Measurements from ENCODE around the gene DPYD.

The DPYD gene

DNA sequence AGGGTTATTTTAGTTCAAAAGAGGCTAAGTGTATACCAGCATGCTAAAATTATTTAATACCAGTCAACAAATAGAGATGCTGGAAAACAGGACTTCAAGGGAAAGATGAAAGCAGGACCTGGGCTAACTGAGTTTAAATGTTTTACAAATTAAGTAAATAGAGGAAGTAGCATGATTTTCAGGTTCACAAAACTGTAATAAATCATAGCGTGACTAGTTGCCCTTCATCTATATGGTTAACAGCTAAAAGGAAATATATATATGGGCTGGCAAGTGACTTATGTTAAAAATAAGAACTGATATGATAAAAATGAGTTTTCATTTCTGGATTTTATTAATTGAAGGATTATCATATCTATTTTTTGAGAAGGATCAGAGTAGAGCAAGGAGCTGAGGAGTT, 25.6 kb downstream of the DPYD start:
- no peak for DNase-seq
- H3K9me3 Mint-ChIP-seq, result peaks cover 8% of the 10 kb centered on the region
- no peak overlapping the region for H3K4me3 Mint-ChIP-seq
- H3K27me3 Mint-ChIP-seq (ENCODE audit: low read depth, poor library complexity), result no peaks in the 10 kb centered on the region
- TF ChIP-seq, protein P1, sequence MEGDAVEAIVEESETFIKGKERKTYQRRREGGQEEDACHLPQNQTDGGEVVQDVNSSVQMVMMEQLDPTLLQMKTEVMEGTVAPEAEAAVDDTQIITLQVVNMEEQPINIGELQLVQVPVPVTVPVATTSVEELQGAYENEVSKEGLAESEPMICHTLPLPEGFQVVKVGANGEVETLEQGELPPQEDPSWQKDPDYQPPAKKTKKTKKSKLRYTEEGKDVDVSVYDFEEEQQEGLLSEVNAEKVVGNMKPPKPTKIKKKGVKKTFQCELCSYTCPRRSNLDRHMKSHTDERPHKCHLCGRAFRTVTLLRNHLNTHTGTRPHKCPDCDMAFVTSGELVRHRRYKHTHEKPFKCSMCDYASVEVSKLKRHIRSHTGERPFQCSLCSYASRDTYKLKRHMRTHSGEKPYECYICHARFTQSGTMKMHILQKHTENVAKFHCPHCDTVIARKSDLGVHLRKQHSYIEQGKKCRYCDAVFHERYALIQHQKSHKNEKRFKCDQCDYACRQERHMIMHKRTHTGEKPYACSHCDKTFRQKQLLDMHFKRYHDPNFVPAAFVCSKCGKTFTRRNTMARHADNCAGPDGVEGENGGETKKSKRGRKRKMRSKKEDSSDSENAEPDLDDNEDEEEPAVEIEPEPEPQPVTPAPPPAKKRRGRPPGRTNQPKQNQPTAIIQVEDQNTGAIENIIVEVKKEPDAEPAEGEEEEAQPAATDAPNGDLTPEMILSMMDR (IDR thresholded peaks at IDR 0.05), result no peak
- no peaks in the 10 kb centered on the region for H3K36me3 Mint-ChIP-seq (ENCODE audit: low read depth)
- H3K27ac Mint-ChIP-seq, result no peak overlapping the region
- H3K4me1 Mint-ChIP-seq, result no peaks in the 10 kb centered on the region

DNA sequence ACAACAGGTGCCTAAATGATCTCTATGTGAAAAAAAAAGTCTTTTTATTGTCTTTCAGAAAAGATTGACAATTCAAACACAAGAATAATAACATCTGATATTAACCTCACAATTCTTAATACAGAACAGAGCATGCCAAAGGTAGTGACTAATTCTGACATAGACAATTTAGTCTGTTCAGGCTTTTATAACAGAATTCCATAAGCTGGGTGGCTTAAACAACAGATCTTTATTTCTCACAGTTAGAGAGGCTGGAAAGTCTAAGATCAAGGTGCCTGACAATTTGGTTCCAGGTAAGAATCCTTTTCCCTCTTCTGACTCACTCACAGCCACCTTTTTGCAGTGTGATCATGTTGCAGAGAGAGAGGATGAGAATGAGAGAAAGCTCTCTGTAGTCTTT, 27.0 kb downstream of the DPYD start:
- H3K36me3 Mint-ChIP-seq (ENCODE audit: low read depth), result no peaks in the 10 kb centered on the region

DNA sequence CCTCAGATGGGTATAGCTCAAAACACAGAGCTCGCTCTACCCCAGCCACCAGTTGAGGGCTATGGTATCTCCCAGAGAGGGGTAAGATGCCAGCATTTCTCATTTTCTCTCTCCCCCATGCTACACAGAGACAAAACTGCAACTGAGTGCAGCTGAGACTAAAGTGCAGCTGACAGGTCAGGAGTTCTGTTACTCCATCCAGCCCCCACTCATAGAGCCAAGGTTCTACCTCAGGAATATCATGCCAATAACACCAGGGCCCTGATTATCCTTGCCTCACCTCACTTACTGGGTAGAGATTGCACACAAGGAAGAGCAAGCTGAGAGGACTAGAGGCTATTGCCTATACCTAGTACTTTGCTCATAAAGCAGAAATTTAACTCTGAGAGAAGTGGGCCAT, 34.6 kb downstream of the DPYD start:
- no peak for DNase-seq
- Mint-ChIP-seq H3K36me3 (ENCODE audit: low read depth) (peaks cover 6% of the 10 kb centered on the region), H3K27me3 (ENCODE audit: low read depth, poor library complexity) (peaks cover 3% of the 10 kb centered on the region), H3K4me1 (no peaks in the 10 kb centered on the region), H3K9me3 (peaks cover 10% of the 10 kb centered on the region), H3K4me3 (no peak overlapping the region), H3K27ac (no peak overlapping the region)
- TF ChIP-seq, protein P1 (IDR thresholded peaks at IDR 0.05), result no peak

More for the DNA sequence above, 27.0 kb downstream of the DPYD start:
- no peak overlapping the region for H3K4me3 Mint-ChIP-seq
- H3K27me3 Mint-ChIP-seq (ENCODE audit: low read depth, poor library complexity), result no peaks in the 10 kb centered on the region
- DNase-seq, result no peak
- H3K4me1 Mint-ChIP-seq, result no peaks in the 10 kb centered on the region
- TF ChIP-seq, protein P1 (IDR thresholded peaks at IDR 0.05), result no peak
- peaks cover 8% of the 10 kb centered on the region for H3K9me3 Mint-ChIP-seq
- H3K27ac Mint-ChIP-seq, result no peak overlapping the region

DNA sequence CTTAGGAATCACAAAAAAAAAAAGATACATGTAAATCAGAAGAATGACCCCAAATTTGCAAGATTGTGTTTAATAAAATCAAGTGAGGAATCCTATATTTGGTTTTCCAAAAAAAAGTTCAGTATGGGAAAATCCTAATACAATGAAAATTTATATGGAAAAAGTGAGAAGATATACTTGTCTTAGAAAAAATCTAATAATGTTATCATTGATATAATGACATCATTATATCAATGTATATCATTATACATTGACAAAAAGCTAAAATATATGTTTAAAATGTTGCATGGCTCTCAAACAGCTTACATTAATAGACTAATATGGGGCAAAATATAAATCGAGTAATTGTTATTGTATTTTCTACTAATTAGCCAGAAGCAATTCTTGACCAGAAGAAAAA, 37.0 kb downstream of the DPYD start:
- Mint-ChIP-seq H3K4me3 (no peak overlapping the region), H3K4me1 (no peaks in the 10 kb centered on the region), H3K36me3 (ENCODE audit: low read depth) (peaks cover 6% of the 10 kb centered on the region), H3K27me3 (ENCODE audit: low read depth, poor library complexity) (peaks cover 3% of the 10 kb centered on the region), H3K27ac (no peak overlapping the region), H3K9me3 (peaks cover 10% of the 10 kb centered on the region)
- TF ChIP-seq, protein P1 (IDR thresholded peaks at IDR 0.05), result no peak
- DNase-seq, result no peak

DNA sequence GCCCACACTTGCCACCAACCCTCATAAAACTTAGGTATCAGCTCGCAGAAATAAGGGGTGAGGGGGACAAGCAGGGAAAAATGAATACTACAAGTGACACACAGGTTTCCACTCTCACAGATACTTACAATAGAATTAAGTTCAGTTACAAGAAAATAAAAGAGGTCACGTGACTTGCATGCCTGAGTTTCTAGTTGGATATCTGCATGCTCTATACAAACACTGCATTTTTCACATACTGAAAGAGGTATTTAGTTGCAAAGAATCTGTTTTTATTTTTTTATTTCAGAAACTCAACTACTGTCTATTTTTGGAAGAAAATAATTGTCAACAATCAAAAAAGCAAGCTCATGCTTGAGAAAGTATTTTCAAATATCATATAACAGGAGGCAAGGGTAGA, 43.5 kb downstream of the DPYD start:
- TF ChIP-seq, protein P1 (IDR thresholded peaks at IDR 0.05), result no peak
- Mint-ChIP-seq H3K27ac (no peak overlapping the region), H3K36me3 (ENCODE audit: low read depth) (no peaks in the 10 kb centered on the region), H3K27me3 (ENCODE audit: low read depth, poor library complexity) (peaks cover 4% of the 10 kb centered on the region), H3K4me3 (no peak overlapping the region), H3K4me1 (no peaks in the 10 kb centered on the region), H3K9me3 (no peaks in the 10 kb centered on the region)
- no peak for DNase-seq

DNA sequence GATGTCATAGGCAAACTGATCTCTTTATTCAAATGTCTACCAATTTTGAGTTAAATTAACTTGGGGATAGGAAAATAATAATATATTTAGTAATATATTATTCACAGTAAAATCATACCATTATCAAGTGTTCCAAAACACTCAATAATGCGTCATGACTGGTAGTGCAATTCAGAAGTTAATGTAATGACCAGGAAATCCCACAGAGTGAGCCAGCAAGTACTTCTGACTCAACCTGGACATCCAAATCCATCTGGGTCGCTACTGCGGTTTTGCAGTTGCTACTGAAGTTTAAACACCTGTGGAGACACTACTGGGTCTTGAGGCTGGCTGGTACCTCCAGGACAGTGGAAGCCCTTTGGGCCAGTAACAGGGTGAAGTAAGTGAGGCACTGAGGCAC, 44.8 kb downstream of the DPYD start:
- H3K27me3 Mint-ChIP-seq (ENCODE audit: low read depth, poor library complexity), result peaks cover 4% of the 10 kb centered on the region
- H3K4me1 Mint-ChIP-seq, result no peaks in the 10 kb centered on the region

More for the DNA sequence above, 44.8 kb downstream of the DPYD start:
- no peaks in the 10 kb centered on the region for H3K9me3 Mint-ChIP-seq
- H3K27ac Mint-ChIP-seq, result no peak overlapping the region
- DNase-seq, result no peak
- TF ChIP-seq, protein P1 (IDR thresholded peaks at IDR 0.05), result no peak
- H3K36me3 Mint-ChIP-seq (ENCODE audit: low read depth), result no peaks in the 10 kb centered on the region
- H3K4me3 Mint-ChIP-seq, result no peak overlapping the region

All from nephron progenitor cell (in vitro differentiated cells).